Measurements from ENCODE around the gene GUCY1A1.

GUCY1A1 gene

DNA sequence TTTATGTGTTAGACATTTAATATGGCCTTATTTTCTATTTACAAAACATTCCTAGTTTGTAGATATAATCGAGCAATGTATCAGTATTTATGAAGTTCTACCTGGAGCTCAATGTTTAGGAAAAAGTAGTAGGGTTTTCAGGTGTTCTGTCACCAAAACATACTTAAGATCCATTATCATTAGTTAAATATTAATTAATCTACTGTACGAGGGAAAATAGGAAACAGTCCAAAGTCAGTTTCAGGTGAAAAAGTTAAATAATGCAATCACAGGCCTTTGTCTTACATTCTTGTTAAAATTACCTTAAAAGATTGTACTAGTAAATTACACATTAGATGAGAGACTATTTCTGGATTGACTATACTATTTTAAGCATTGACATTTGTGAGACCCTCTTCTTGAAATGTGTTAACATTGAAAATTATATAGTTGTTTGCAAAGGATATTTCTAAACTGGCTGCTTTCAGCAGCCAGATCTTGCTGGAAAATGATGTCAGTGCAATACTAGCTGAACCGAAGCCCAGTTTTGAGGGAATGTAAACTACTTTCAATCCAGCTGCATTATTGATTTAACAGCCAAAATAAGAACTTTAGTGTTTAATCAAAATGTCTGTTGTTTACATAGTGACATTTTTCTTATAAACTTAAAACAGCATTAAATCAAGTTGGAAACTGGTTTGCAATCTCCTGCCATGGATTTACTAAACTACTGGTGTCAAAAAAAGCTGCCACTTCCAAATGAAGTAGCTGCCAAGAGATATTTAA, 111.5 kb downstream of the GUCY1A1 start:
- no peak for DNase-seq (ENCODE audit: low spot score)

DNA sequence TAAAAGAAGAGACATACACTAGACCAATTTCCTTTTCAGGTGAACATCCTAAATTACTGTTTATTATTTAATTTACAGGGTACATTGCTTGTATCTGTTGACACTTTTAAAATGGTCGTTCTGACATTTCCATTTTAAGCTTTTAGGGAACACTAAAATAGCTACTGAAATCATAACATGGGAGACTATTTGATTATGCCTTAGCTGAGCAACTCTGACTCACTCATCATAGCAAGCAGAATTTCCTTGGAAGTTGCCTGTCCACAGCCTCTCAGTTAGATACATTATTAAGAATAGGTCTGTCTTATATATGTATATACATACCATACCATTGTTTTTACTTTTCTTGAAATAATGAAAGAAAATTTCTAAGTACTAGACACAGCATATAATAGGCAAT, 114.1 kb downstream of the GUCY1A1 start:
- DNase-seq (ENCODE audit: low spot score) = no peak

DNA sequence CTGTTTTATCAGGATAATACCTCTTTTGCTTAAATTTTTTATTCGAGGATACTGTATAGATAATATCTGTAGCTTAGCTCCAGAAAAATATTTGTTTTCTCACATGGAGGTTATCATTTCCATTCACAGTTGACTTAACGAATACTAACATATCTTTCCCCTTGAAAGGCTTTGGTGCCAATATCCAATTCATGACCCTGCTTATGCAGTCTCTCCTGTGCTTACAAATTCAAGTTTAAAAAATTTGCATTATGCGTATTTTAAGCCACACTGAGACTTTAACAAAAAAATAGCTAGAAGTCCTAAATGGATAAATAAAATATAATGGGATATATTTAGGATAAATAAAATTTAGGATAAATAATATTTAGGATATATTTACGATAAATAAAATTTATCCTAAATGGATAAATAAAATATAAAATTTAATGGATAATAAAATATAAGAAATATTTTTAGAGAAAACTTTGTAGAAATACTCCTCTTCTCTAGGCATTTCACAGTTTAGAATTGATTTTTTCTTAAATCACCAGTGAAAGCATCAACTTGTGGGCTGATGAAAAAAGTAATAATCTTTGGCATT, 114.7 kb downstream of the GUCY1A1 start:
- DNase-seq (ENCODE audit: low spot score) = no peak
